SK-MEL-5 (cell line): Measurements from ENCODE around the gene HABP2. TPM values are rescaled to one million over a fixed set of nuclear protein-coding genes. Genes with fewer than 3 reads are reported as not detected.

Source experiments
- DNase-seq: peaks from one replicate; pipeline ENCODE4 v3.0.0-alpha.2; 2016; ENCODE audit warnings: low read depth, low spot score
- in situ Hi-C: cut with HindIII; loops from 2 replicates; pipeline ENCODE4 v1.10.0; 2016; ENCODE audit warnings: low sequenced_read_pairs, high pct_unique_total_duplicates, low pct_unique_long_range_greater_than_20kb
- polyA plus RNA-seq, 2 experiments: library from polyadenylated mRNA; depleted of rRNA; stranded (reverse); fragments of >200 nt; gene quantifications; 2 replicates each; pipeline ENCODE4 v1.2.3, GENCODE V29; 2015
- total RNA-seq: library from RNA; depleted of rRNA; stranded (reverse); fragments of >200 nt; shearing (Covaris generic); gene quantifications from 2 replicates; pipeline ENCODE4 v1.2.3, GENCODE V29; 2014; rRNA removed

HABP2 gene
- not detected in 2 replicates for total RNA-seq
- not detected in 2 replicates for polyA plus RNA-seq (2015; cell fraction: cytosol; rRNA removed)
- polyA plus RNA-seq (2015; cell fraction: nucleus; rRNA removed): not detected in 2 replicates

GRCh38 chr10:113552701-113553100 is at the start of gene HABP2:
Gene HABP2 (plus strand): TSS chr10:113553053. CDS start chr10:113553122, 69 bp downstream.
- in situ Hi-C loops: no loop called here
- DNase-seq: no peak

- no peak for DNase-seq
- in situ Hi-C loops: no loop called here
These were observed 48.9 kb upstream of the HABP2 start for GRCh38 chr10:113503930-113504329.

DNA sequence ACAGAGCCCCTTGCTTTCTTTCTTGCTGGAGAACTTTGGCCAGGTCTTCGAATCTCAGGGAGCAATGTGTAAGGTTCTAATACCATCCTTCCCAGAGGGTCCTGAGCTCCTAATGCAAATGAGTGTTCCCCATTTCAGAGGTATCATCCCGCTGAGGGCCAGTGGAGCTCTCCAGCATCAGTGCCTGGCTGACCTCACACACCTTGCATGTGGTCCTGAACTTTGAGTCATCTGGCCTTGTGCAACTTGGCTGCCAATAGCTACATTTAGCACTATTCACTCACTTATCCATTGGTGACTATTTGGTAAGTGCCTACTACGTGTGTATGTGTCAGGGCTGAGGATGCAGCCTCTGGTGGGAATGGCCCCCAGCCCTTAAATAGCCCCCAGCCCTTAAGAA is 48.4 kb upstream of the HABP2 start:
- in situ Hi-C loops: no loop called here
- DNase-seq: no peak

GRCh38 chr10:113506476-113506875 is 46.4 kb upstream of the HABP2 start:
- no peak for DNase-seq
- in situ Hi-C loops: no loop called here

- in situ Hi-C loops: no loop called here
- DNase-seq: no peak
These were observed 41.4 kb upstream of the HABP2 start for GRCh38 chr10:113511419-113511818.

- in situ Hi-C loops: no loop called here
- no peak for DNase-seq
These were observed 37.7 kb upstream of the HABP2 start for GRCh38 chr10:113515161-113515560.

DNA sequence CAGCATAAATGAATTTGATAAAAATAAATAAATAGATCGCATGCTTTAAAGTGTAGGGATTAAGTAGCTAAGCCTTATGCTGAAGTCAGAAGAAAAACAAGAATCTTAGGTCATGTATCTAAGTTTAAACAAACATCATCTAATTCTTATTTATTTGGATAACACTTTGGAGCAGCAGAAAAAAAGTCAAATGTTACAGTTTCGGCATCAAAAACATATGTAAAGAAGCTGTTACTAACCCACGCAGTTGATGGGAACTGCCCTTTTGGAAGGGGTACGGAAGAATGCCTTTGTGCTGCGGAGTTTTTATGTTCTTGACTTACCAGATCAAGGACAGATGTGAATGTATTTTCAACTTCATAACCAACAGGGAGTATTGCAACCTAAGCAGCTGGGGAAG is 37.3 kb upstream of the HABP2 start:
- no peak for DNase-seq
- in situ Hi-C loops: no loop called here

DNA sequence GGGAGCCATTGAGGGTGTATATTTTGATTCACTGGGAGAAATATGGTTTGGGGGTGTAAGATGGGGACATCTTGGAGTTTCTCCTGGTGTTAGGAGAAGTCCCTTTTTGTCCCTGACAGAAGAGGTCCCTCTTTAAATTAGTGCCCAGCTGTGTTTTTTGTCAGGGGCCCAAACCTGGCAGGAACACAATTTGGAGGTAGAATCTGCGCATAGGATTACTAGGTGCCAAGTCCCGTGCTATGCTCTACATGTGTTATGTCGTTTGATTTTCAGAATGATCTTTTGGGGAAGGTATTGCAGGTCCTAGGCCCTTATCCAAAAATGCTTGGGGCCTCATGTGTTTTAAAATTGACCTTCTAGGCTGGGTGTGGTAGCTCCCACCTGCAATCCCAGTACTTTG is 36.8 kb upstream of the HABP2 start:
- in situ Hi-C loops: no loop called here
- DNase-seq: no peak

DNA sequence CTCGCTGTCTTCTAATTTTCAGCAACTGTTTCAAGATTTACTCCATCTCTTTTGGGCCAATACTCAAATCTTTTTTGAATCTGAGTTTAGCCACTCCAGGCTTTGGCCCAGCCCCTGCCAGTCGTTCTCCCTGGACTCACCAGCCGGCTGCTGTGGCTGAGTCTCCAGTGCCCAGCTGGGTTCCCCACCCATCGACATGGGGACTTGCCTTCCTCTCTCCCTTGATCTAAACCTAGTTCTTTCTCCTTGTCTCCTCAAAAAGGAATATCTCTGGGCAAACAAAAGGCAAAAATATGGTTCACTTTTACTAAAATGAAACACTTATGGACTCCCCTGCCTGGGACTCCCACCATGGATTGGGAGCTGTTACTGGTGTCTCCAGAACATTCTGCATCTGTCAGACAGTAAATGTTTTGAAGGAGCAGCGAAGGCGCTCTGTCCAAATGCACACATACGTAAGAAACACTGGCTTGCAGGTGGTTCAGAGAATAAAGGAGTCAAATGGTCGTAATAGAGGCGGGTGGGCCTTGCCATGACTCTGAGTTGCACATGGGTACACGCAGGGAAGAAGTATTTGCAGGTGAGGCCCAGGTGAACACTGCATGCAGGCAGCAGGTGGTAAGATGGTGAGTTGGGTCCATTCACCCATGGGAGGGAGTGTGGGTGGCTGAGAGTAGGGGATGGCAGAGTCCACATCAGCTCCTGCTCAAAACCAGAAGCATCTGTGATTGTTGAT is 35.5 kb upstream of the HABP2 start:
- in situ Hi-C loops: no loop called here
- DNase-seq: no peak

DNA sequence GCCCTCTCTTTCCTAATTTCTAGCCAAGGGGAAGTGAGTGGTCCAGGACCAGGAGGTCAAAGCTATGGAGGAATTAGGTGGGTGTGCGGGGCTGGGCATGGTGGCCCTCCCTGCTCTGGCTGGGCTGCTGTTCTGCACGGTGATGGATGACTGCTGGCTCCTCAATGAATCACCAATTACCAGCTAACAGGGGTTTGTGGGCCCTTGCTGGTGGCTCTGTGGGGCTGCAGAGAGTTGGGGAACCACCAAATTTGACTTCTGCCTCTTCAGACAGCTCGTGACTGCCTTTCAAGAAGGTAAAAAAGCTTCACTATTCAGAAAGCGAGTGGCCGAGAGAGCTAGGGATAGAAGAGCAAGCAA is 35.0 kb upstream of the HABP2 start:
- no peak for DNase-seq
- in situ Hi-C loops: no loop called here

DNA sequence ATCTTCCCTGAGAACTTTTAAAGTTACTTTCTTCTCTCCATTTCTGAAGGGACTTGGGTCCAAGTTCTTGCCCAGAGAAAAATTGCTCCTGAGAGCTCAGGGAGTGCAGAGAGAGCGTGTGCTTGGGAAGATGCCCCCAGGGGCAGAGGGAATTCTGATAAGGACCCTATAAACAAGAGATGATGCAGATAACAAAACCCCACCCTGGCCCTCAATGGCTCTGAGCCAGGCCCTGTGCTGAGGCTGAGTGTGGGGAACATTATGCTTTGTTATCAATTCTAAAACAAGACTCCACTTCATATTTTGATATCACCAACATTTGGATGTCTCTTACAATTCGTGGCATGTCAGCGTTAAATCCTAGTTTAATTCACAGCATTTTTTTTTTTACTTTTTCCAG is 34.4 kb upstream of the HABP2 start:
- in situ Hi-C loops: no loop called here
- DNase-seq: no peak

GRCh38 chr10:113518816-113519591 is 33.8 kb upstream of the HABP2 start:
- in situ Hi-C loops: no loop called here
- DNase-seq: no peak

DNA sequence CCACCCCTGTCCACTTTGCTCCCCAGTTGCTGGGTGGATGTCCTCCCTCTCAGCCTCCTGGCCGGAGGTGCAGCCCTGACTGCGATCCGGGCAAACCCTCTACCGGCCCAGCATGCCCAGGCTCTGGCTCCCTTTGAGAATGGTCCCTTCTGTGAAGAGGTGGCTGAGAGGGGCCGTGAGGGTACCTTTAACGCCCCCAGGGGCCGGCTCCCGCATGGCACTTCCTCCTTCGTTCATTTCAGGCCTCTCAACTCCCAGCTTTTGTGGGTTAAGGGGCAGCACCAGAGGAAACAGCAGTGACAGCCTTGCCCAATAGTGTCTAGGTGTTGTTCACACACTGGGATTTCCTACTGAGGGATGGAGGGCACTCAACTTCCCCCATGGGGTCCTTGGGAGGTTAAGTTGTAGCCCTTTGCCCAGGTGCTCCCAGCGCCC is 33.2 kb upstream of the HABP2 start:
- no peak for DNase-seq
- in situ Hi-C loops: no loop called here

GRCh38 chr10:113520261-113520660 is 32.6 kb upstream of the HABP2 start:
- no peak for DNase-seq
- in situ Hi-C loops: no loop called here

GRCh38 chr10:113520690-113521474 is 32.0 kb upstream of the HABP2 start:
- in situ Hi-C loops: no loop called here
- peak; percentile 77 for DNase-seq

DNA sequence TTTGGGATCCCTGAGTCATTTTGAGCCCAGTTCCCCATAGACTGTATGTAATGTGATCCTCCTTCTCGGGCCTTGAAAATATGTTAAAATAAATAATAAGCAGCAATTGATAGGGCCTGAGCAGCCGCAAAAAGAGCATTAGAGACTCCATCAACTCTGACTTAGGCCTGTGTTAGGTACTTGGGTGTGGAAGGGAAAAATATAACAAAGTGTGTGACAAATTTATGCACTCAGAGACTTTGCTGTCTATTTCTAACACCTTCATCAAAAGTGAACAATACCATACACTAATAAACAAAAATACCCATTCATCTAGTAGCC is 31.4 kb upstream of the HABP2 start:
- in situ Hi-C loops: no loop called here
- DNase-seq: no peak

DNA sequence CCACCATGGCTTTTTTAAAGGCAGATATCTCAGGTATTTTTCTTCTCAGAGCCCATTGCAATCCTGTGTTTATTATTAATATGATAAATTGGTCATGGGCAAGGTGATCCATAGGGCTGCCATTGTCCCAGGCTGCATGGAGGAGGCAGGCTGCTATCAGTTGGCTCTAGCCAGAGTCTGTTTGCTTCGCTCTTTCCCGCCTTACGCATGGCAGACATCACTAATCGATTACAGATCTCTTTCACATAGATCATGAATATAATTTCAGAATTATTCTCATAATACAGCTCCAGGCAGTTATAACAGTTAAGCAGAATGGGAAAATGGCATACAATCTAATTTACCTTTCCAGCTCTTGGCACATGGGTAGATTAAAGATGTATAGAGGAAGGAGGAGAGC is 30.4 kb upstream of the HABP2 start:
- no peak for DNase-seq
- in situ Hi-C loops: no loop called here

DNA sequence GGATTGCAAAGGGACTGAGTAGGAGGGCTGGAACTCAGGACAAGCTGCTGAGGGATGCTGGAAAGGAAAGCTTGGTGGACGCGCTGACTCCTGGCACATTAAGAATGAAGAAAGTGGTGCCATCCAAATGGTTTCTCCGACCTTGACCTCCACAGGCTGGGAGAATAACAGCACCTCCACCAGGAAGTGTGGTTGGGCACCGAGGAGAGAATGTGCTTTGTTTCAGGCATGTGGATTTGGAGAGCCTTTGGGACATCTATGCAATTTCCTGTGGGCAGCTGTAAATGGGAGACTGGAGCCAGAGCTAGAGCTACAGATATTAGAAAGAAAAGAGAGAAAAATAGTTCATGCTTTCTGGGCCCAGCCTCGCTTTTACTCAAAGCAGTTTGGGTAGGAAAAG is 29.8 kb upstream of the HABP2 start:
- in situ Hi-C loops: no loop called here
- DNase-seq: no peak
